Stimulated activated CD4-positive, alpha-beta T cell treated with anti-CD3 and anti-CD28 coated beads, TNF-alpha, amount 100 ng/mL, for 48 hours (primary cell): Measurements from ENCODE around the gene CRHR2.

Experiments
- DNase-seq, 3 donors: peaks; one replicate each; pipeline ENCODE4 v3.0.0-alpha.2; 2020; ENCODE audit warnings: low read depth in 3 of 3

CRHR2 gene

GRCh38 chr7:30618080-30618676, 64.1 kb downstream of the CRHR2 start:
- DNase-seq, result no peak

GRCh38 chr7:30617359-30617758, 64.9 kb downstream of the CRHR2 start:
- DNase-seq, result no peak

- no peak for DNase-seq
Measured at GRCh38 chr7:30616318-30616717, 65.9 kb downstream of the CRHR2 start.

- no peak for DNase-seq
Measured at GRCh38 chr7:30613366-30614325, 68.6 kb downstream of the CRHR2 start.

- DNase-seq, result peak in 2 of 3 donors; percentile 21 to 27
Measured at GRCh38 chr7:30612658-30613265, 69.5 kb downstream of the CRHR2 start.

- no peak for DNase-seq
Measured at GRCh38 chr7:30605832-30606231, 76.4 kb downstream of the CRHR2 start.

GRCh38 chr7:30604901-30605300, 77.4 kb downstream of the CRHR2 start:
- no peak for DNase-seq
